K562 (cell line): ENCODE measurements around the gene ZNF831. TPM values are rescaled to one million over a fixed set of nuclear protein-coding genes. Genes with fewer than 3 reads are reported as not detected.

Source experiments
- ATAC-seq: fragments of 200-7000 bp; cut with Tn5 transposase; 3 replicates; pipeline ENCODE4 v1.9.1; 2020; ENCODE audit warnings: moderate library complexity
- BruUV-seq: library from RNA; stranded (reverse); fragments of 400-500 nt; replicated peaks from 2 replicates; lab custom pipeline; 2021; lab: Mats Ljungman, UMichigan
- CTCF ChIA-PET: fragments of 300-600 bp; formaldehyde crosslinking; extraction: SDS; loops from one replicate; lab custom pipeline; 2021; ENCODE audit warnings: low intra/inter-chr PET ratio; lab: Yijun Ruan, JAX
- POLR2A ChIA-PET: fragments of 300-600, 350-650 bp; sonication (Branson Sonifier 250); formaldehyde crosslinking; extraction: SDS; loops from one replicate; lab custom pipeline; 2021; ENCODE audit warnings: antibody characterized with exemption, inconsistent platforms; lab: Yijun Ruan, JAX
- DNase-seq, 4 experiments: peaks; one replicate each; pipeline versions ENCODE4 v3.0.0 to v3.0.0-alpha.2; 2011 to 2018; ENCODE audit warnings: low spot score in 3 of 4, mixed read lengths in 3 of 4; ENCODE audit errors: extremely low read depth in 1 of 4
- FAIRE-seq: peaks from 2 replicates; lab custom pipeline; 2011; peaks lifted over from hg19 to GRCh38; lab: Jason Lieb, UNC
- H2AFZ ChIP-seq: 2 replicates; pipeline ENCODE4 v1.6.0; 2011; ENCODE audit warnings: low read depth, low read length, control low read depth, inconsistent platforms
- H3K27ac ChIP-seq: fragments of 200-600 bp; 3 replicates; pipeline ENCODE4 v1.8.0; 2011; ENCODE audit warnings: low read depth, mild to moderate bottlenecking, control low read depth, inconsistent platforms, low read length, moderate library complexity, mixed read lengths; ENCODE audit errors: extremely low read depth
- H3K27me3 ChIP-seq, 2 experiments: fragments of 300-600 bp in 1 of 2; 2 replicates in 1 of 2; 3 replicates in 1 of 2; pipeline versions ENCODE4 v1.6.0 to v1.8.0; 2011; ENCODE audit warnings: inconsistent platforms in 2 of 2, low read length in 2 of 2, mild to moderate bottlenecking in 1 of 2, mixed read lengths in 1 of 2, moderate library complexity in 1 of 2; ENCODE audit not compliant: control insufficient read depth in 2 of 2, insufficient read depth in 2 of 2
- H3K36me3 ChIP-seq: fragments of 300-600 bp; 3 replicates; pipeline ENCODE4 v1.8.0; 2011; ENCODE audit warnings: mild to moderate bottlenecking, low read length, inconsistent platforms; ENCODE audit not compliant: control insufficient read depth, insufficient read depth
- H3K4me1 ChIP-seq, 2 experiments: fragments of 200-600 bp in 1 of 2; replicated peaks in 1 of 2; 2 replicates in 1 of 2; 3 replicates in 1 of 2; pipeline versions ENCODE4 v1.5.1 to v1.8.0; 2011; ENCODE audit warnings: inconsistent platforms in 2 of 2, low read length in 2 of 2, mild to moderate bottlenecking in 1 of 2, mixed read lengths in 1 of 2, moderate library complexity in 1 of 2; ENCODE audit not compliant: control insufficient read depth in 2 of 2, insufficient read depth in 2 of 2
- H3K4me2 ChIP-seq: 2 replicates; pipeline ENCODE4 v1.6.1; 2011; ENCODE audit warnings: low read length, control low read depth, inconsistent platforms, mixed read lengths; ENCODE audit not compliant: insufficient read depth
- H3K4me3 ChIP-seq: fragments of 200-600 bp; sonication (generic), shearing (Covaris generic); 2 replicates; pipeline ENCODE4 v1.5.1; 2016; ENCODE audit warnings: control low read depth, inconsistent platforms
- H3K79me2 ChIP-seq: fragments of 200-600 bp; 3 replicates; pipeline ENCODE4 v1.8.0; 2011; ENCODE audit warnings: low read length, inconsistent platforms; ENCODE audit not compliant: control insufficient read depth, insufficient read depth
- H3K9ac ChIP-seq, 2 experiments: 2 replicates each; pipeline versions ENCODE4 v1.6.0 to v1.6.1; 2011; ENCODE audit warnings: low read depth in 2 of 2, low read length in 2 of 2, control low read depth in 1 of 2, inconsistent platforms in 1 of 2, mild to moderate bottlenecking in 1 of 2, mixed read lengths in 1 of 2; ENCODE audit not compliant: insufficient read depth in 1 of 2
- H3K9me1 ChIP-seq: one replicate; pipeline ENCODE4 v1.6.0; 2011; ENCODE audit warnings: inconsistent platforms, mild to moderate bottlenecking, low read length, moderate library complexity; ENCODE audit not compliant: control insufficient read depth, insufficient read depth
- H3K9me3 ChIP-seq: replicated peaks from 2 replicates; pipeline ENCODE4 v1.5.1; 2011; ENCODE audit warnings: low read depth, low read length, inconsistent platforms; ENCODE audit not compliant: control insufficient read depth, insufficient read depth
- H4K20me1 ChIP-seq: replicated peaks from 2 replicates; pipeline ENCODE4 v1.6.1; 2011; ENCODE audit warnings: low read length, inconsistent platforms, mixed read lengths; ENCODE audit not compliant: control insufficient read depth, insufficient read depth
- ARID4B ChIP-seq: sonication (generic); formaldehyde crosslinking; IDR thresholded peaks from 2 replicates; pipeline ENCODE4 v1.8.0; 2022; ENCODE audit warnings: mild to moderate bottlenecking, missing genetic modification reagents
- ATF1 ChIP-seq, 2 experiments: fragments of 450-650 bp in 1 of 2; IDR thresholded peaks; 2 replicates each; pipeline ENCODE4 v1.6.1; 2016; ENCODE audit warnings: missing compliant biosample characterization in 1 of 2, missing genetic modification characterization in 1 of 2
- ATF7 ChIP-seq: fragments of 450-650 bp; IDR thresholded peaks from 2 replicates; pipeline ENCODE4 v1.7.1; 2014; ENCODE audit warnings: mild to moderate bottlenecking, moderate library complexity
- E4F1 ChIP-seq: fragments of 250-450 bp; sonication (Bioruptor Pico); IDR thresholded peaks from 2 replicates; pipeline ENCODE4 v1.5.0; 2021; ENCODE audit warnings: mild to moderate bottlenecking, borderline replicate concordance
- MAFK ChIP-seq: IDR thresholded peaks from 2 replicates; pipeline ENCODE4 v1.6.1; 2011; ENCODE audit warnings: low read length, improper control_type of control experiment
- PCBP2 ChIP-seq: fragments of 200-400 bp; formaldehyde crosslinking; IDR thresholded peaks from 2 replicates; pipeline ENCODE4 v1.6.1; 2018; ENCODE audit warnings: low read length, low read depth, mild to moderate bottlenecking, moderate library complexity; ENCODE audit not compliant: poor library complexity, severe bottlenecking
- ZNF609 ChIP-seq: sonication (generic); formaldehyde crosslinking; IDR thresholded peaks from 2 replicates; pipeline ENCODE4 v1.8.1; 2023; ENCODE audit warnings: missing genetic modification reagents, mild to moderate bottlenecking, borderline replicate concordance
- ZNF644 ChIP-seq: fragments of 200-800 bp; sonication (Bioruptor generic); IDR thresholded peaks from 2 replicates; pipeline ENCODE4 v1.6.1; 2016; ENCODE audit warnings: low read depth, missing genetic modification characterization, missing compliant biosample characterization
- WGBS: fragments of 100-300 bp; shearing (Covaris generic); methylation state at CpG from one replicate; pipeline ENCODE4 v1.1.6; 2016; ENCODE audit warnings: low coverage, mixed read lengths; ENCODE audit not compliant: insufficient coverage; ENCODE audit errors: missing lambda C conversion rate; 5-methylcytosine and 5-hydroxymethylcytosine counted together
- in situ Hi-C: fragments of 300-500 bp; cut with MboI; formaldehyde crosslinking; loops from 4 replicates; pipeline ENCODE4 v1.15.0; 2018; ENCODE audit warnings: inconsistent platforms, mixed read lengths
- intact Hi-C: fragments of 100-400 bp; cut with micrococcal nuclease; formaldehyde crosslinking; loops from 2 replicates; pipeline ENCODE4 v1.14.2; 2022
- polyA plus RNA-seq, 8 experiments: library from polyadenylated mRNA; depleted of rRNA in 4 of 8; stranded (reverse) in 5 of 8; unstranded in 3 of 8; fragments of >200 nt; fragmentation: Nextera tagmentation in 2 of 8; fragmentation: Illumina TruSeq in 1 of 8; extraction: Ambion mirVana in 2 of 8; extraction: Trizol in 1 of 8; gene quantifications; 2 replicates each; pipeline versions ENCODE4 v1.2.1 to v1.2.3, GENCODE V29; 2011 to 2014; ENCODE audit warnings: inconsistent platforms in 1 of 8, missing spikeins in 1 of 8
- total RNA-seq, 7 experiments: library from RNA; depleted of rRNA in 6 of 7; stranded (reverse); fragments of >200 nt in 6 of 7; fragmentation: Illumina TruSeq in 2 of 7; extraction: Trizol in 2 of 7; gene quantifications; 2 replicates each; pipeline versions ENCODE4 v1.2.1 to v1.2.3, GENCODE V29; 2011 to 2021; ENCODE audit warnings: low replicate concordance in 1 of 7

ZNF831 gene
- total and polyA plus RNA-seq, 9 of the 15 experiments (the other 6 are each of a cell fraction or from before 2014, with no cell fraction given) = not detected

GRCh38 chr20:59143326-59143725, 20.3 kb upstream of the ZNF831 start (continued):
- TF ChIP-seq ATF1 (CRISPR knock-in tag; IDR thresholded peaks at IDR 0.05) = no peak
- TF ChIP-seq ATF1 (tag; IDR thresholded peaks at IDR 0.05) = no peak
- TF ChIP-seq MAFK = no peak
- TF ChIP-seq E4F1 = no peak
- TF ChIP-seq, all 486 proteins: peak for 0

- no peak overlapping the region for H3K4me2 ChIP-seq
- DNase-seq (no peak), FAIRE-seq (no peak), ATAC-seq (no peak)
- no peak overlapping the region for H3K4me3 ChIP-seq
- H3K4me1 ChIP-seq = no peaks in the 10 kb centered on the region
- in situ Hi-C loops = no loop called here
- no peak overlapping the region for H2AFZ ChIP-seq
- intact Hi-C loops = no loop called here
- peaks cover 4 to 30% of the 10 kb centered on the region in 2 experiments for H3K27me3 ChIP-seq
- no peak overlapping the region for H3K27ac ChIP-seq
- CTCF ChIA-PET = no interaction called here
- POLR2A ChIA-PET = no interaction called here
- no peaks in the 10 kb centered on the region for H3K79me2 ChIP-seq
- 0% methylated on average over 8 of the region's 9 CpGs for WGBS
- H3K9ac ChIP-seq = no peak overlapping the region
- H3K9me3 ChIP-seq = no peaks in the 10 kb centered on the region
- no peaks in the 10 kb centered on the region for H3K36me3 ChIP-seq
- no peaks in the 10 kb centered on the region for H3K9me1 ChIP-seq
- peaks cover 8% of the 10 kb centered on the region; the same call in 1 of the 2 replicates for H4K20me1 ChIP-seq
- no TSS peak for BruUV-seq
- TF ChIP-seq ATF7 = no peak
- TF ChIP-seq PCBP2 = no peak
- TF ChIP-seq ZNF609 (CRISPR knock-in tag) = no peak
- TF ChIP-seq ZNF644 (tag) = no peak
- TF ChIP-seq ARID4B (CRISPR knock-in tag) = no peak
These were observed 19.3 kb upstream of the ZNF831 start for GRCh38 chr20:59144179-59144830.
